K562 (cell line): ENCODE data around the gene PPP1R12C. TPM values are rescaled to one million over a fixed set of nuclear protein-coding genes. Genes with fewer than 3 reads are reported as not detected.

Source experiments
- FOXJ3 ChIP-seq: sonication (generic); formaldehyde crosslinking; IDR thresholded peaks from 2 replicates; pipeline ENCODE4 v1.4.0; 2020; ENCODE audit warnings: mild to moderate bottlenecking, missing genetic modification reagents
- HMGN3 ChIP-seq: IDR thresholded peaks from 2 replicates; pipeline ENCODE4 v1.6.1; 2011; ENCODE audit warnings: borderline replicate concordance, low read depth, mild to moderate bottlenecking, mixed read lengths, low read length; ENCODE audit not compliant: insufficient read length; ENCODE audit errors: extremely low read depth
- JUNB ChIP-seq: fragments of 450-650 bp; formaldehyde crosslinking; conservative IDR thresholded peaks from 2 replicates; pipeline ENCODE4 v1.4.0; 2020; ENCODE audit warnings: mild to moderate bottlenecking
- MBD2 ChIP-seq: sonication (generic); IDR thresholded peaks from 2 replicates; pipeline ENCODE4 v1.6.1; 2016; ENCODE audit warnings: low read depth, borderline replicate concordance
- MCM2 ChIP-seq: fragments of 450-650 bp; IDR thresholded peaks from 2 replicates; pipeline ENCODE4 v1.6.1; 2017; ENCODE audit warnings: low read depth, mild to moderate bottlenecking
- MYC ChIP-seq, 2 experiments: fragments of 250-450 bp in 1 of 2; sonication (Bioruptor Pico) in 1 of 2; IDR thresholded peaks; 2 replicates each; pipeline versions ENCODE4 v1.5.1 to v1.6.1; 2012 to 2021; ENCODE audit warnings: low read depth in 2 of 2, borderline replicate concordance in 1 of 2, improper control_type of control experiment in 1 of 2, low read length in 1 of 2, mild to moderate bottlenecking in 1 of 2, moderate library complexity in 1 of 2
- RBM25 ChIP-seq: fragments of 200-400 bp; formaldehyde crosslinking; IDR thresholded peaks from 2 replicates; pipeline ENCODE4 v1.6.1; 2018; ENCODE audit warnings: low read length, low read depth, moderate library complexity; ENCODE audit not compliant: severe bottlenecking
- RBM34 ChIP-seq: fragments of 200-400 bp; formaldehyde crosslinking; IDR thresholded peaks from 2 replicates; pipeline ENCODE4 v1.6.1; 2018; ENCODE audit warnings: low read length, borderline replicate concordance; ENCODE audit not compliant: insufficient read depth
- SUPT5H ChIP-seq: fragments of 450-650 bp; IDR thresholded peaks from 2 replicates; pipeline ENCODE4 v1.6.1; 2016
- TBP ChIP-seq: optimal IDR thresholded peaks from 2 replicates; pipeline ENCODE3; 2011; ENCODE audit warnings: low read depth, low read length, improper control_type of control experiment
- polyA plus RNA-seq, 8 experiments: library from polyadenylated mRNA; depleted of rRNA in 4 of 8; stranded (reverse) in 5 of 8; unstranded in 3 of 8; fragments of >200 nt; fragmentation: Nextera tagmentation in 2 of 8; fragmentation: Illumina TruSeq in 1 of 8; extraction: Ambion mirVana in 2 of 8; extraction: Trizol in 1 of 8; gene quantifications; 2 replicates each; pipeline versions ENCODE4 v1.2.1 to v1.2.3, GENCODE V29; 2011 to 2014; ENCODE audit warnings: inconsistent platforms in 1 of 8, missing spikeins in 1 of 8
- total RNA-seq, 7 experiments: library from RNA; depleted of rRNA in 6 of 7; stranded (reverse); fragments of >200 nt in 6 of 7; fragmentation: Illumina TruSeq in 2 of 7; extraction: Trizol in 2 of 7; gene quantifications; 2 replicates each; pipeline versions ENCODE4 v1.2.1 to v1.2.3, GENCODE V29; 2011 to 2021; ENCODE audit warnings: low replicate concordance in 1 of 7
- TF ChIP-seq, protein P1 (sequence below): fragments of 250-450 bp; sonication (Bioruptor Pico); IDR thresholded peaks from 2 replicates; pipeline ENCODE4 v1.4.0; 2020; ENCODE audit warnings: borderline replicate concordance
- TF ChIP-seq, protein P2 (sequence below): sonication (generic); formaldehyde crosslinking; IDR thresholded peaks from 2 replicates; pipeline ENCODE4 v1.8.0; 2022; ENCODE audit warnings: mild to moderate bottlenecking, missing genetic modification reagents
- TF ChIP-seq, protein P3 (sequence below), 2 experiments: fragments of 450-650 bp in 1 of 2; sonication (generic) in 1 of 2; formaldehyde crosslinking; conservative IDR thresholded peaks; 2 replicates each; pipeline versions ENCODE4 v1.4.0 to v1.8.1; 2020 to 2022; ENCODE audit warnings: mild to moderate bottlenecking in 1 of 2, missing genetic modification reagents in 1 of 2
- TF ChIP-seq, protein P4 (sequence below): fragments of 250-450 bp; sonication (Bioruptor Pico); IDR thresholded peaks from 2 replicates; pipeline ENCODE4 v1.4.0; 2020; ENCODE audit warnings: mild to moderate bottlenecking

The PPP1R12C gene
- total and polyA plus RNA-seq, 9 of the 15 experiments (the other 6 are each of a cell fraction or from before 2014, with no cell fraction given), result 1.8 to 136 (median 33.7) TPM

DNA sequence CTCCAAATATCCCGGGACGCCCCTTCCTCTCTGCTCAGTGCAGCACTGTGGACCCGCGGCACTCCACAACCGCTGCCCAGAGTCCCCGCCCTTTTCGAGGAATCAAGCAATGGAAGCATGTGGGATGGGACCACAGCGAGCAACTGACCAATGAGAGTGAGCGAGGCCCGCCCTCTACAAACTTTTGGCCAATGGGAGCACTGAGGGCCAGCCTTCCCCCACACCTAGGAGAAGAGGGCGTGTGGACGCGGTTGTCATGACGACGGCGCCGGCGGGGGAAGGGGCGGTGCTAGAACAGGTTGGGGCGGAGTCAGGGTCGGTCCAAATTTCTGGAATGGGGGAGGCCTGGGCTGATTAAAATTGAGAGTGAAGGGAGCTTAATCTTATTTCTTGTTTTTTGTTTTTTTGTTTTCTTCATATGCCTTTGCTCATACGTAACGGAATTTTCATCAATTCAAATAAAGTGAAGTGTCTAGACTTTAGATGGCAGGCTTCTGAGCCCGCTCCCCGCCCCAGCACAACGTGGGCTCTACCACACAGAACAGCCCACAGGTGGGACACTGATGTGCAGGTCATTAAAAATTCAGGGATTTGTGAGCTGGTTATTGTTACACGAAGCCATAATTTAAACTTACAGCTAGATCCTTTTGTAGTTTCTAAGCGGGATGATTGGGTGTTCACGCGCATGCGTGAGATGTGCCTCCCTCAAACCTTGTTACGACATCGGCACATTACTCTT is 49.3 kb upstream of the PPP1R12C start, which contains the start of gene DNAAF3 (continued):
- TF ChIP-seq, protein P1, sequence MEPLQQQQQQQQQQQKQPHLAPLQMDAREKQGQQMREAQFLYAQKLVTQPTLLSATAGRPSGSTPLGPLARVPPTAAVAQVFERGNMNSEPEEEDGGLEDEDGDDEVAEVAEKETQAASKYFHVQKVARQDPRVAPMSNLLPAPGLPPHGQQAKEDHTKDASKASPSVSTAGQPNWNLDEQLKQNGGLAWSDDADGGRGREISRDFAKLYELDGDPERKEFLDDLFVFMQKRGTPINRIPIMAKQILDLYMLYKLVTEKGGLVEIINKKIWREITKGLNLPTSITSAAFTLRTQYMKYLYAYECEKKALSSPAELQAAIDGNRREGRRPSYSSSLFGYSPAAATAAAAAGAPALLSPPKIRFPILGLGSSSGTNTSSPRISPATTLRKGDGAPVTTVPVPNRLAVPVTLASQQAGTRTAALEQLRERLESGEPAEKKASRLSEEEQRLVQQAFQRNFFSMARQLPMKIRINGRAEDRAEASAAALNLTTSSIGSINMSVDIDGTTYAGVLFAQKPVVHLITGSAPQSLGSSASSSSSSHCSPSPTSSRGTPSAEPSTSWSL (CRISPR knock-in tag), result peak; percentile 64; the same call in 1 of the 2 replicates
- TF ChIP-seq TBP (peak; percentile 27), FOXJ3 (CRISPR knock-in tag) (peak; percentile 74; the same call in 1 of the 2 replicates), HMGN3 (peak; percentile 8), MBD2 (peak; percentile 97), RBM25 (peak; percentile 96), JUNB (no peak), MCM2 (no peak), RBM34 (no peak), MYC (IDR thresholded peaks at IDR 0.05; ENCODE audit: low read depth, low read length) (peak; percentile 17; the same call in 1 of the 2 replicates), MYC (CRISPR knock-in tag; IDR thresholded peaks at IDR 0.05; ENCODE audit: borderline replicate concordance, low read depth) (no peak), SUPT5H (no peak)
- TF ChIP-seq, protein P2, sequence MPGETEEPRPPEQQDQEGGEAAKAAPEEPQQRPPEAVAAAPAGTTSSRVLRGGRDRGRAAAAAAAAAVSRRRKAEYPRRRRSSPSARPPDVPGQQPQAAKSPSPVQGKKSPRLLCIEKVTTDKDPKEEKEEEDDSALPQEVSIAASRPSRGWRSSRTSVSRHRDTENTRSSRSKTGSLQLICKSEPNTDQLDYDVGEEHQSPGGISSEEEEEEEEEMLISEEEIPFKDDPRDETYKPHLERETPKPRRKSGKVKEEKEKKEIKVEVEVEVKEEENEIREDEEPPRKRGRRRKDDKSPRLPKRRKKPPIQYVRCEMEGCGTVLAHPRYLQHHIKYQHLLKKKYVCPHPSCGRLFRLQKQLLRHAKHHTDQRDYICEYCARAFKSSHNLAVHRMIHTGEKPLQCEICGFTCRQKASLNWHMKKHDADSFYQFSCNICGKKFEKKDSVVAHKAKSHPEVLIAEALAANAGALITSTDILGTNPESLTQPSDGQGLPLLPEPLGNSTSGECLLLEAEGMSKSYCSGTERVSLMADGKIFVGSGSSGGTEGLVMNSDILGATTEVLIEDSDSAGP (CRISPR knock-in tag), result no peak
- TF ChIP-seq, protein P3, sequence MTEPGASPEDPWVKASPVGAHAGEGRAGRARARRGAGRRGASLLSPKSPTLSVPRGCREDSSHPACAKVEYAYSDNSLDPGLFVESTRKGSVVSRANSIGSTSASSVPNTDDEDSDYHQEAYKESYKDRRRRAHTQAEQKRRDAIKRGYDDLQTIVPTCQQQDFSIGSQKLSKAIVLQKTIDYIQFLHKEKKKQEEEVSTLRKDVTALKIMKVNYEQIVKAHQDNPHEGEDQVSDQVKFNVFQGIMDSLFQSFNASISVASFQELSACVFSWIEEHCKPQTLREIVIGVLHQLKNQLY (CRISPR knock-in tag; conservative IDR thresholded peaks at IDR 0.05), result 0 out of 4 replicates have a peak, but pooled peaks of 1 of the 2 experiments have one; percentile 31
- TF ChIP-seq, protein P4, sequence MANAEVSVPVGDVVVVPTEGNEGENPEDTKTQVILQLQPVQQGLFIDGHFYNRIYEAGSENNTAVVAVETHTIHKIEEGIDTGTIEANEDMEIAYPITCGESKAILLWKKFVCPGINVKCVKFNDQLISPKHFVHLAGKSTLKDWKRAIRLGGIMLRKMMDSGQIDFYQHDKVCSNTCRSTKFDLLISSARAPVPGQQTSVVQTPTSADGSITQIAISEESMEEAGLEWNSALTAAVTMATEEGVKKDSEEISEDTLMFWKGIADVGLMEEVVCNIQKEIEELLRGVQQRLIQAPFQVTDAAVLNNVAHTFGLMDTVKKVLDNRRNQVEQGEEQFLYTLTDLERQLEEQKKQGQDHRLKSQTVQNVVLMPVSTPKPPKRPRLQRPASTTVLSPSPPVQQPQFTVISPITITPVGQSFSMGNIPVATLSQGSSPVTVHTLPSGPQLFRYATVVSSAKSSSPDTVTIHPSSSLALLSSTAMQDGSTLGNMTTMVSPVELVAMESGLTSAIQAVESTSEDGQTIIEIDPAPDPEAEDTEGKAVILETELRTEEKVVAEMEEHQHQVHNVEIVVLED, result 0 out of 2 replicates have a peak, but pooled peaks have one; percentile 46
